Psoas muscle (tissue), 8 donors: ENCODE measurements around the gene PIGBOS1. TPM values are rescaled to one million over a fixed set of nuclear protein-coding genes. Genes with fewer than 3 reads are reported as not detected.
"Not testable (repeated sequence)": the region's sequence is repeated elsewhere in the genome, so short reads cannot be mapped to it uniquely, and the experiment has no call there.

ENCODE experiments used
- ATAC-seq, 4 donors: fragments of 200-7000 bp; cut with Tn5 transposase; one replicate each; pipeline ENCODE4 v1.9.1; 2020; ENCODE audit warnings: moderate library complexity in 3 of 4, mild to moderate bottlenecking in 2 of 4
- DNase-seq, 2 donors: peaks; one replicate each; pipeline ENCODE4 v3.0.0-alpha.2; 2020
- H3K27ac ChIP-seq: fragments of 200-600 bp; one replicate; pipeline ENCODE4 v1.8.0; 2022
- H3K27me3 ChIP-seq, 3 donors: fragments of 200-600 bp in 1 of 3; one replicate each; pipeline versions ENCODE4 v1.6.1 to v1.8.0; 2013 to 2022; ENCODE audit warnings: low read length in 2 of 3, mild to moderate bottlenecking in 2 of 3, moderate library complexity in 1 of 3; ENCODE audit not compliant: insufficient read depth in 3 of 3
- H3K36me3 ChIP-seq, 2 donors: fragments of 200-600 bp in 1 of 2; one replicate each; pipeline versions ENCODE4 v1.6.1 to v1.8.0; 2013 to 2022; ENCODE audit warnings: low read depth in 1 of 2, mild to moderate bottlenecking in 1 of 2, moderate library complexity in 1 of 2; ENCODE audit not compliant: insufficient read depth in 1 of 2
- H3K4me1 ChIP-seq: fragments of 200-600 bp; one replicate; pipeline ENCODE4 v1.8.0; 2022
- H3K4me3 ChIP-seq: fragments of 200-600 bp; one replicate; pipeline ENCODE4 v1.8.0; 2022; ENCODE audit warnings: mild to moderate bottlenecking
- H3K9me3 ChIP-seq: fragments of 200-600 bp; one replicate; pipeline ENCODE4 v1.8.0; 2022
- CTCF ChIP-seq: fragments of 200-600 bp; IDR thresholded peaks from one replicate; pipeline ENCODE4 v1.8.0; 2022; ENCODE audit warnings: antibody characterized with exemption
- WGBS, 3 donors: extraction: QIAGEN DNeasy Blood & Tissue Kit; methylation state at CpG; one replicate each; pipeline versions ENCODE4 v1.1.6 to v1.1.7; 2013; 5-methylcytosine and 5-hydroxymethylcytosine counted together
- intact Hi-C, 2 donors: fragments of 100-400 bp; cut with DNase I; formaldehyde crosslinking; loops; one replicate each; pipeline versions ENCODE4 v1.11.0 to v1.14.2; 2022
- polyA plus RNA-seq, 3 donors: library from polyadenylated mRNA; stranded (reverse); fragments of 200-250 nt; gene quantifications; one replicate each; pipeline ENCODE4 v1.2.3, GENCODE V29; 2013
- total RNA-seq, 4 donors: library from RNA; stranded (reverse); fragmentation: NEBNext Ultra II Directional in 2 of 4; extraction: Animal tissue kit (Norgen Biotek cat#: 25700) in 2 of 4; gene quantifications; one replicate each; pipeline versions ENCODE4 v1.2.1 to v1.2.4, GENCODE V29; 2021 to 2023
- donor health status: healthy with polysubstance abuse.
- donor health status: DM: no; HTN: no; CAD: no; lungs with moderate emphysema.
- donor health status: Bipolar disorder and iron deficiency.
- donor health status: healthy.
- donor health status: DM: yes; HTN: yes; CAD: no.
- donor health status: DM: no; HTN: no; CAD: no.
- donor health status: DM: no; HTN: no; CAD: no.
- donor health status: DM: yes; HTN: yes; CAD: no.

PIGBOS1 gene
- total and polyA plus RNA-seq, 7 donors = 3.5 to 21.3 (median 7.6) TPM

- 69 to 92% (median 80%) methylated on average over 1 of the region's 1 CpG for WGBS, 3 donors
- no peak overlapping the region for H3K27ac ChIP-seq
- no peaks in the 10 kb centered on the region for H3K36me3 ChIP-seq
- H3K4me3 ChIP-seq = no peak overlapping the region
- no peak for ATAC-seq
- H3K9me3 ChIP-seq = no peaks in the 10 kb centered on the region
- no peak for DNase-seq
- intact Hi-C loops = loop anchor here in 1 of 2 donors (5.0 kb wide), 1 partner anchor 62 kb away; no protein-coding TSS in a partner anchor
- no peaks in the 10 kb centered on the region for H3K4me1 ChIP-seq
- TF ChIP-seq CTCF = no peak
- peaks cover 0 to 3% (median 0%) of the 10 kb centered on the region in 3 donors for H3K27me3 ChIP-seq
These were observed 34.5 kb downstream of the PIGBOS1 start for GRCh38 chr15:55284426-55284825.

- TF ChIP-seq CTCF = no peak
- no peaks in the 10 kb centered on the region for H3K9me3 ChIP-seq
- no peak for DNase-seq
- 82 to 87% (median 86%) methylated on average over 6 of the region's 6 CpGs for WGBS, 3 donors
- H3K36me3 ChIP-seq = no peaks in the 10 kb centered on the region
- intact Hi-C loops = loop anchor here in 1 of 2 donors (5.0 kb wide), 1 partner anchor 61 kb away; no protein-coding TSS in a partner anchor
- no peak for ATAC-seq
- H3K4me3 ChIP-seq = no peak overlapping the region
- H3K4me1 ChIP-seq = no peaks in the 10 kb centered on the region
- no peaks in the 10 kb centered on the region for H3K27me3 ChIP-seq
- H3K27ac ChIP-seq = no peak overlapping the region
These were observed 35.4 kb downstream of the PIGBOS1 start for GRCh38 chr15:55283379-55284147.

GRCh38 chr15:55282284-55282833, 36.6 kb downstream of the PIGBOS1 start:
- H3K27me3 ChIP-seq = no peaks in the 10 kb centered on the region
- no peak for TF ChIP-seq CTCF
- H3K4me3 ChIP-seq = no peak overlapping the region
- H3K4me1 ChIP-seq = no peaks in the 10 kb centered on the region
- no peaks in the 10 kb centered on the region for H3K36me3 ChIP-seq
- ATAC-seq (no peak), DNase-seq (no peak)
- intact Hi-C loops = loop anchor here in 1 of 2 donors (5.0 kb wide), 1 partner anchor 60 kb away; no protein-coding TSS in a partner anchor
- H3K9me3 ChIP-seq = no peaks in the 10 kb centered on the region
- 63 to 72% (median 70%) methylated on average over 5 of the region's 5 CpGs for WGBS, 3 donors
- no peak overlapping the region for H3K27ac ChIP-seq

- DNase-seq (no peak), ATAC-seq (no peak)
- intact Hi-C loops = loop anchor here in 1 of 2 donors (5.0 kb wide), 1 partner anchor 59 kb away; no protein-coding TSS in a partner anchor
- Histone ChIP-seq H3K4me1 (no peaks in the 10 kb centered on the region), H3K36me3 (no peaks in the 10 kb centered on the region), H3K9me3 (no peaks in the 10 kb centered on the region), H3K27ac (no peak overlapping the region), H3K27me3 (no peaks in the 10 kb centered on the region), H3K4me3 (no peak overlapping the region)
- no peak for TF ChIP-seq CTCF
These were observed 37.2 kb downstream of the PIGBOS1 start for GRCh38 chr15:55281517-55282228.

GRCh38 chr15:55280589-55280988, 38.3 kb downstream of the PIGBOS1 start:
- 88 to 97% (median 94%) methylated on average over 2 of the region's 2 CpGs for WGBS, 3 donors
- H3K27ac ChIP-seq = not testable (repeated sequence)

More at GRCh38 chr15:55280589-55280988, 38.3 kb downstream of the PIGBOS1 start:
- H3K36me3 ChIP-seq, ATAC-seq, H3K4me1 ChIP-seq, H3K27me3 ChIP-seq, H3K4me3 ChIP-seq, H3K9me3 ChIP-seq, DNase-seq: not testable (repeated sequence)
- intact Hi-C loops = loop anchor here in 1 of 2 donors (5.0 kb wide), 1 partner anchor 58 kb away; no protein-coding TSS in a partner anchor
